ENCODE results near the gene PHF20. TPM values are rescaled to one million over a fixed set of nuclear protein-coding genes. Genes with fewer than 3 reads are reported as not detected.
"Not testable (repeated sequence)": the region's sequence is repeated elsewhere in the genome, so short reads cannot be mapped to it uniquely, and the experiment has no call there.

The PHF20 gene
- polyA plus RNA-seq, 6 donors from 2014 or later: 150 to 257 (median 154) TPM

- Mint-ChIP-seq H3K4me1 (peaks cover 57 to 74% (median 60%) of the 10 kb centered on the region in 3 donors), H3K4me3 (peak overlapping the region; percentile 87 to 95 (median 92)), H3K9me3 (peaks cover 0 to 3% (median 0%) of the 10 kb centered on the region in 7 donors), H3K27ac (peak overlapping the region; percentile 96 to 99 (median 99)), H3K36me3 (peaks cover 7 to 8% of the 10 kb centered on the region in 2 donors), H3K27me3 (no peaks in the 10 kb centered on the region)
- peak; percentile 76 for DNase-seq
- peak; percentile 15 to 17 for ATAC-seq (ENCODE audit: low read depth in 2 of 2)
Measured at GRCh38 chr20:35773154-35773751, 1.4 kb downstream of the PHF20 start.

GRCh38 chr20:35774391-35774790 is 2.6 kb downstream of the PHF20 start:
- DNase-seq (no peak), ATAC-seq (ENCODE audit: low read depth in 2 of 2) (no peak)
- Mint-ChIP-seq H3K9me3 (peaks cover 0 to 3% (median 0%) of the 10 kb centered on the region in 7 donors), H3K27ac (peak overlapping the region; percentile 96 to 99 (median 99)), H3K27me3 (no peaks in the 10 kb centered on the region), H3K4me1 (peaks cover 49 to 69% (median 50%) of the 10 kb centered on the region in 3 donors), H3K4me3 (peak overlapping the region; percentile 87 to 95 (median 92)), H3K36me3 (peaks cover 7 to 8% of the 10 kb centered on the region in 2 donors)

- no peak for ATAC-seq (ENCODE audit: low read depth in 2 of 2)
- peaks cover 0 to under 1% (median 0%) of the 10 kb centered on the region in 7 donors for H3K9me3 Mint-ChIP-seq
- peak overlapping the region in 4 of 8 donors; percentile 7 to 59 (median 27) for H3K4me3 Mint-ChIP-seq
- peaks cover 7 to 8% of the 10 kb centered on the region in 2 donors for H3K36me3 Mint-ChIP-seq
- H3K27ac Mint-ChIP-seq: peak overlapping the region; percentile 21 to 98 (median 90)
- H3K4me1 Mint-ChIP-seq: peaks cover 43 to 64% (median 47%) of the 10 kb centered on the region in 3 donors
- no peak for DNase-seq
- H3K27me3 Mint-ChIP-seq: no peaks in the 10 kb centered on the region
Measured at GRCh38 chr20:35776513-35777101, 4.8 kb downstream of the PHF20 start.

- peaks cover 10 to 19% (median 12%) of the 10 kb centered on the region in 3 donors for H3K4me1 Mint-ChIP-seq
- not testable (repeated sequence) for H3K9me3 Mint-ChIP-seq; H3K4me3 Mint-ChIP-seq; ATAC-seq (ENCODE audit: low read depth in 2 of 2); H3K27me3 Mint-ChIP-seq; DNase-seq; H3K36me3 Mint-ChIP-seq
- H3K27ac Mint-ChIP-seq: peak overlapping the region in 1 of 6 donors; percentile 60
Measured at GRCh38 chr20:35783811-35784210, 12.0 kb downstream of the PHF20 start.

- H3K4me3 Mint-ChIP-seq; ATAC-seq (ENCODE audit: low read depth in 2 of 2): not testable (repeated sequence)
- peak overlapping the region in 2 of 6 donors; percentile 24 to 28 for H3K27ac Mint-ChIP-seq
Measured at GRCh38 chr20:35785541-35785940, 13.7 kb downstream of the PHF20 start.

GRCh38 chr20:35788796-35789195 is 17.0 kb downstream of the PHF20 start:
- peak overlapping the region in 3 of 6 donors; percentile 30 to 60 (median 44) for H3K27ac Mint-ChIP-seq
- no peak overlapping the region for H3K4me3 Mint-ChIP-seq
- no peaks in the 10 kb centered on the region for H3K9me3 Mint-ChIP-seq
- H3K27me3 Mint-ChIP-seq: no peaks in the 10 kb centered on the region
- H3K4me1 Mint-ChIP-seq: peaks cover 9 to 19% (median 11%) of the 10 kb centered on the region in 3 donors
- DNase-seq: no peak
- no peaks in the 10 kb centered on the region for H3K36me3 Mint-ChIP-seq
- ATAC-seq (ENCODE audit: low read depth in 2 of 2): no peak

More at GRCh38 chr20:35785541-35785940, 13.7 kb downstream of the PHF20 start:
- H3K27me3 Mint-ChIP-seq, H3K36me3 Mint-ChIP-seq, H3K9me3 Mint-ChIP-seq, DNase-seq: not testable (repeated sequence)
- peaks cover 9 to 14% (median 12%) of the 10 kb centered on the region in 3 donors for H3K4me1 Mint-ChIP-seq

- DNase-seq: no peak
- Mint-ChIP-seq H3K4me1 (peaks cover 9 to 26% (median 11%) of the 10 kb centered on the region in 3 donors), H3K4me3 (peak overlapping the region in 1 of 8 donors; percentile 41), H3K27ac (peak overlapping the region in 2 of 6 donors; percentile 42 to 59), H3K9me3 (no peaks in the 10 kb centered on the region), H3K27me3 (no peaks in the 10 kb centered on the region), H3K36me3 (no peaks in the 10 kb centered on the region)
- no peak for ATAC-seq (ENCODE audit: low read depth in 2 of 2)
Measured at GRCh38 chr20:35791097-35791496, 19.3 kb downstream of the PHF20 start.

- H3K4me1 Mint-ChIP-seq: peaks cover 14 to 33% (median 15%) of the 10 kb centered on the region in 3 donors
- ATAC-seq (ENCODE audit: low read depth in 2 of 2): no peak
- no peaks in the 10 kb centered on the region for H3K27me3 Mint-ChIP-seq
- peak overlapping the region; percentile 4 to 85 (median 36) for H3K27ac Mint-ChIP-seq
- DNase-seq: no peak
- H3K4me3 Mint-ChIP-seq: no peak overlapping the region
- H3K9me3 Mint-ChIP-seq: no peaks in the 10 kb centered on the region
- no peaks in the 10 kb centered on the region for H3K36me3 Mint-ChIP-seq
Measured at GRCh38 chr20:35791821-35792220, 20.0 kb downstream of the PHF20 start.

GRCh38 chr20:35792740-35793139 is 20.9 kb downstream of the PHF20 start:
- H3K4me1 Mint-ChIP-seq: peaks cover 14 to 35% (median 15%) of the 10 kb centered on the region in 3 donors
- no peaks in the 10 kb centered on the region for H3K27me3 Mint-ChIP-seq
- DNase-seq (no peak), ATAC-seq (ENCODE audit: low read depth in 2 of 2) (no peak)
- no peaks in the 10 kb centered on the region for H3K36me3 Mint-ChIP-seq
- peak overlapping the region in 4 of 6 donors; percentile 15 to 95 (median 46) for H3K27ac Mint-ChIP-seq
- no peaks in the 10 kb centered on the region for H3K9me3 Mint-ChIP-seq
- H3K4me3 Mint-ChIP-seq: no peak overlapping the region

GRCh38 chr20:35796571-35796970 is 24.8 kb downstream of the PHF20 start:
- peaks cover 12 to 41% (median 12%) of the 10 kb centered on the region in 3 donors for H3K4me1 Mint-ChIP-seq

GRCh38 chr20:35801865-35802264 is 30.1 kb downstream of the PHF20 start:
- Mint-ChIP-seq H3K4me3 (peak overlapping the region in 1 of 8 donors; percentile 24), H3K27ac (peak overlapping the region in 5 of 6 donors; percentile 29 to 89 (median 59)), H3K27me3 (no peaks in the 10 kb centered on the region), H3K36me3 (peaks cover 14 to 15% of the 10 kb centered on the region in 2 donors), H3K4me1 (peaks cover 0 to 15% (median 5%) of the 10 kb centered on the region in 3 donors), H3K9me3 (no peaks in the 10 kb centered on the region)
- DNase-seq (no peak), ATAC-seq (ENCODE audit: low read depth in 2 of 2) (no peak)

More at GRCh38 chr20:35796571-35796970, 24.8 kb downstream of the PHF20 start:
- H3K9me3 Mint-ChIP-seq: no peaks in the 10 kb centered on the region
- DNase-seq: peak; percentile 69
- peak overlapping the region; percentile 95 to 99 (median 98) for H3K27ac Mint-ChIP-seq
- H3K36me3 Mint-ChIP-seq: peaks cover 6 to 8% of the 10 kb centered on the region in 2 donors
- ATAC-seq (ENCODE audit: low read depth in 2 of 2): peak; percentile 96 to 97
- H3K27me3 Mint-ChIP-seq: no peaks in the 10 kb centered on the region
- peak overlapping the region in 7 of 8 donors; percentile 26 to 83 (median 70) for H3K4me3 Mint-ChIP-seq

- H3K36me3 Mint-ChIP-seq: peaks cover 11 to 18% of the 10 kb centered on the region in 2 donors
- DNase-seq: no peak
- peaks cover 6 to 8% (median 8%) of the 10 kb centered on the region in 3 donors for H3K4me1 Mint-ChIP-seq
- peak overlapping the region in 2 of 6 donors; percentile 20 to 54 for H3K27ac Mint-ChIP-seq
- no peaks in the 10 kb centered on the region for H3K27me3 Mint-ChIP-seq
- H3K4me3 Mint-ChIP-seq: no peak overlapping the region
- ATAC-seq (ENCODE audit: low read depth in 2 of 2): no peak
- H3K9me3 Mint-ChIP-seq: no peaks in the 10 kb centered on the region
Measured at GRCh38 chr20:35806075-35806474, 34.3 kb downstream of the PHF20 start.

- DNase-seq: no peak
- ATAC-seq (ENCODE audit: low read depth in 2 of 2): no peak
- H3K9me3 Mint-ChIP-seq: no peaks in the 10 kb centered on the region
- peak overlapping the region in 2 of 6 donors; percentile 2 to 47 for H3K27ac Mint-ChIP-seq
- peaks cover 4 to 15% of the 10 kb centered on the region in 2 donors for H3K36me3 Mint-ChIP-seq
- H3K27me3 Mint-ChIP-seq: no peaks in the 10 kb centered on the region
- peaks cover 8 to 10% (median 10%) of the 10 kb centered on the region in 3 donors for H3K4me1 Mint-ChIP-seq
- H3K4me3 Mint-ChIP-seq: no peak overlapping the region
Measured at GRCh38 chr20:35807877-35808276, 36.1 kb downstream of the PHF20 start.
